ENCODE results near the gene EIF4G1. TPM values are rescaled to one million over a fixed set of nuclear protein-coding genes. Genes with fewer than 3 reads are reported as not detected.

The EIF4G1 gene
- total and polyA plus RNA-seq, 12 donors = 231 to 600 (median 348) TPM

- intact Hi-C loops (cut with DNase I) = no loop called here
- Histone ChIP-seq H3K4me3 (peak overlapping the region; percentile 49 to 99 (median 92)), H3K36me3 (replicated peaks in 1 of 2) (peaks cover 0 to 29% of the 10 kb centered on the region in 2 donors), H3K4me1 (replicated peaks in 1 of 2) (peaks cover 42 to 50% of the 10 kb centered on the region in 2 donors), H3K27me3 (no peaks in the 10 kb centered on the region), H3K27ac (peak overlapping the region; percentile 94 to 100 (median 96)), H3K9me3 (replicated peaks in 1 of 3) (no peaks in the 10 kb centered on the region)
- no peak for DNase-seq
- no peak for TF ChIP-seq POLR2A (IDR thresholded peaks at IDR 0.05)
- TF ChIP-seq CTCF (IDR thresholded peaks at IDR 0.05) = no peak
- WGBS, 4 donors = 0 to 8% (median 6%) methylated on average over 4 to 6 of the region's 6 CpGs
Measured at GRCh38 chr3:184315543-184315867, 1.1 kb downstream of the EIF4G1 start.

- peak overlapping the region; percentile 57 to 100 (median 96) for H3K27ac ChIP-seq
- 20 to 29% (median 21%) methylated on average over 4 to 16 of the region's 16 CpGs for whole genome bisulfite sequencing, 4 donors
- peak in 2 of 7 donors; percentile 47 to 59 for DNase-seq
- peaks cover 48 to 54% of the 10 kb centered on the region in 2 donors for H3K4me1 ChIP-seq (replicated peaks in 1 of 2)
- TF ChIP-seq POLR2A (IDR thresholded peaks at IDR 0.05) (peak in 1 of 2 donors; percentile 25), CTCF (IDR thresholded peaks at IDR 0.05) (no peak)
- H3K27me3 ChIP-seq = no peaks in the 10 kb centered on the region
- H3K9me3 ChIP-seq (replicated peaks in 1 of 3) = no peaks in the 10 kb centered on the region
- intact Hi-C loops (cut with DNase I) = no loop called here
- peaks cover 0 to 34% of the 10 kb centered on the region in 2 donors for H3K36me3 ChIP-seq (replicated peaks in 1 of 2)
- H3K4me3 ChIP-seq = peak overlapping the region in 3 of 4 donors; percentile 49 to 95 (median 56)
Measured at GRCh38 chr3:184315871-184316661, 1.7 kb downstream of the EIF4G1 start.

GRCh38 chr3:184316792-184317191 lies 2.4 kb downstream of the EIF4G1 start:
- Histone ChIP-seq H3K27ac (peak overlapping the region; percentile 53 to 100 (median 96)), H3K9me3 (replicated peaks in 1 of 3) (no peaks in the 10 kb centered on the region), H3K27me3 (no peaks in the 10 kb centered on the region), H3K36me3 (replicated peaks in 1 of 2) (peaks cover 0 to 41% of the 10 kb centered on the region in 2 donors), H3K4me1 (replicated peaks in 1 of 2) (peaks cover 55 to 61% of the 10 kb centered on the region in 2 donors), H3K4me3 (peak overlapping the region in 1 of 4 donors; percentile 95)
- no peak for DNase-seq
- 65 to 84% (median 68%) methylated on average over 7 of the region's 7 CpGs for WGBS, 4 donors
- TF ChIP-seq POLR2A (IDR thresholded peaks at IDR 0.05) (no peak), CTCF (IDR thresholded peaks at IDR 0.05) (no peak)
- intact Hi-C loops (cut with DNase I) = no loop called here

DNA sequence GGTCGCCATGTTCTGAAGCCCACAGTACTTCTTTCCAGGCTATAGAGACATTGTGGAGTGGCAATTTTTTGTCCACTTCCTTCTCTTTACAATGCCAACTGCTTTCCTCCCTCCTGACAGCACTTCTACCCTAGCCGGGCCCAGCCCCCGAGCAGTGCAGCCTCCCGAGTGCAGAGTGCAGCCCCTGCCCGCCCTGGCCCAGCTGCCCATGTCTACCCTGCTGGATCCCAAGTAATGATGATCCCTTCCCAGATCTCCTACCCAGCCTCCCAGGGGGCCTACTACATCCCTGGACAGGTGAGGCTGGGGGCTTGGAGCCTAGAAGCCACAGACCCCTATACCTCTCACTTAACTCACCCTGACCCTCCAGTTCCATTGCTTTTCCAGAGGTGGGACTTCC lies 2.8 kb downstream of the EIF4G1 start:
- Histone ChIP-seq H3K4me1 (replicated peaks in 1 of 2) (peaks cover 59 to 65% of the 10 kb centered on the region in 2 donors), H3K27me3 (no peaks in the 10 kb centered on the region), H3K36me3 (replicated peaks in 1 of 2) (peaks cover 0 to 46% of the 10 kb centered on the region in 2 donors), H3K27ac (peak overlapping the region in 4 of 5 donors; percentile 22 to 100 (median 92)), H3K9me3 (replicated peaks in 1 of 3) (no peaks in the 10 kb centered on the region), H3K4me3 (peak overlapping the region in 1 of 4 donors; percentile 95)
- intact Hi-C loops (cut with DNase I) = no loop called here
- 47 to 65% (median 60%) methylated on average over 5 of the region's 5 CpGs for WGBS, 4 donors
- TF ChIP-seq POLR2A (IDR thresholded peaks at IDR 0.05) (no peak), CTCF (IDR thresholded peaks at IDR 0.05) (no peak)
- no peak for DNase-seq
